Inflammatory macrophage treated with lipopolysaccharide for 1 hour (primary cell): Measurements from ENCODE around the gene TMEM143.
A peak's percentile ranks its signal among the peaks of the same experiment; 100 is the strongest.
"Not testable (repeated sequence)": the region's sequence is repeated elsewhere in the genome, so short reads cannot be mapped to it uniquely, and the experiment has no call there.

Experiments used
- DNase-seq, 2 donors: peaks; one replicate each; pipeline ENCODE4 v3.0.0-alpha.2; 2020 to 2022

Gene TMEM143

GRCh38 chr19:48390188-48391099, 26.7 kb upstream of the TMEM143 start:
- DNase-seq = peak; percentile 40 to 54

- DNase-seq = no peak
Observed at GRCh38 chr19:48386981-48387380, 23.2 kb upstream of the TMEM143 start.

GRCh38 chr19:48385461-48386087, 21.8 kb upstream of the TMEM143 start:
- DNase-seq = no peak

GRCh38 chr19:48382286-48382685, 18.5 kb upstream of the TMEM143 start:
- peak; percentile 12 to 36 for DNase-seq

- no peak for DNase-seq
Observed at GRCh38 chr19:48381178-48381950, 17.6 kb upstream of the TMEM143 start.

- no peak for DNase-seq
Observed at GRCh38 chr19:48379058-48379457, 15.3 kb upstream of the TMEM143 start.

- no peak for DNase-seq
Observed at GRCh38 chr19:48378194-48378570, 14.4 kb upstream of the TMEM143 start.

- no peak for DNase-seq
Observed at GRCh38 chr19:48373567-48373966, 9.8 kb upstream of the TMEM143 start.

- DNase-seq = no peak
Observed at GRCh38 chr19:48372904-48373303, 9.2 kb upstream of the TMEM143 start.

- DNase-seq = not testable (repeated sequence)
Observed at GRCh38 chr19:48371771-48372170, 8.0 kb upstream of the TMEM143 start.

GRCh38 chr19:48371367-48371766, 7.6 kb upstream of the TMEM143 start:
- no peak for DNase-seq

- DNase-seq = no peak
Observed at GRCh38 chr19:48370955-48371354, 7.2 kb upstream of the TMEM143 start.

- no peak for DNase-seq
Observed at GRCh38 chr19:48368936-48369335, 5.2 kb upstream of the TMEM143 start.

- no peak for DNase-seq
Observed at GRCh38 chr19:48367855-48368254, 4.1 kb upstream of the TMEM143 start.

GRCh38 chr19:48365602-48366001, 1.9 kb upstream of the TMEM143 start:
- DNase-seq = no peak

- no peak for DNase-seq
Observed at GRCh38 chr19:48364598-48365348, 1.0 kb upstream of the TMEM143 start.

- DNase-seq = no peak
Observed at GRCh38 chr19:48363500-48363809, 285 bp downstream of the TMEM143 start.

GRCh38 chr19:48362716-48363499, 832 bp downstream of the TMEM143 start:
- DNase-seq = peak; percentile 89 to 91

GRCh38 chr19:48361912-48362311, 1.8 kb downstream of the TMEM143 start:
- DNase-seq = no peak

- no peak for DNase-seq
Observed at GRCh38 chr19:48359123-48359522, 4.6 kb downstream of the TMEM143 start.

- DNase-seq = no peak
Observed at GRCh38 chr19:48355365-48355954, 8.3 kb downstream of the TMEM143 start.
